ENCODE results near the gene CLEC3B. TPM values are rescaled to one million over a fixed set of nuclear protein-coding genes. Genes with fewer than 3 reads are reported as not detected.

CLEC3B gene
- total RNA-seq, 4 donors from 2014 or later, result 137 to 819 (median 340) TPM

DNA sequence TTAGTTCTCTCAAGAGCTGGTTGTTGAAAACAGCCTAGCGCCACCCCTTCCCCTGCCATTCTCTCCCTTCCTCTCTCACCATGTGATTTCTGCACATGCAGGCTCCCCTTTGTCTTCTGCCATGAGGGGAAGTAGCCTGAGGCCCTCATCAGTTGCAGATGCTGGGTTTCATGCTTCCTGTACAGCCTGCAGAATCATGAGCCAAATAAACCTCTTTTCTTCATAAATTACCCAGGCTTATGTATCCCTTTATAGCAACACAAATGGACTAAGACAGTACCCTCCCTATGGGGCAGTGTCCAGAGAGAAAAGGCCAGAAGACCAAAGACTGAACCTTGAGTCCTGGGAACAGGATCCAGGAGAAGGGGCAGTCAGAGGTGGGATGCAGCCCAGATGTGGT is 54.7 kb downstream of the CLEC3B start:
- H3K27ac ChIP-seq, result no peak overlapping the region
- 73 to 83% methylated on average over 1 of the region's 1 CpG for WGBS, 2 donors
- H3K36me3 ChIP-seq, result no peaks in the 10 kb centered on the region
- peaks cover 0 to 13% (median 0%) of the 10 kb centered on the region in 4 donors for H3K4me1 ChIP-seq
- TF ChIP-seq POLR2A (IDR thresholded peaks at IDR 0.05) (no peak), EP300 (IDR thresholded peaks at IDR 0.05) (no peak)
- TF ChIP-seq, protein P1, sequence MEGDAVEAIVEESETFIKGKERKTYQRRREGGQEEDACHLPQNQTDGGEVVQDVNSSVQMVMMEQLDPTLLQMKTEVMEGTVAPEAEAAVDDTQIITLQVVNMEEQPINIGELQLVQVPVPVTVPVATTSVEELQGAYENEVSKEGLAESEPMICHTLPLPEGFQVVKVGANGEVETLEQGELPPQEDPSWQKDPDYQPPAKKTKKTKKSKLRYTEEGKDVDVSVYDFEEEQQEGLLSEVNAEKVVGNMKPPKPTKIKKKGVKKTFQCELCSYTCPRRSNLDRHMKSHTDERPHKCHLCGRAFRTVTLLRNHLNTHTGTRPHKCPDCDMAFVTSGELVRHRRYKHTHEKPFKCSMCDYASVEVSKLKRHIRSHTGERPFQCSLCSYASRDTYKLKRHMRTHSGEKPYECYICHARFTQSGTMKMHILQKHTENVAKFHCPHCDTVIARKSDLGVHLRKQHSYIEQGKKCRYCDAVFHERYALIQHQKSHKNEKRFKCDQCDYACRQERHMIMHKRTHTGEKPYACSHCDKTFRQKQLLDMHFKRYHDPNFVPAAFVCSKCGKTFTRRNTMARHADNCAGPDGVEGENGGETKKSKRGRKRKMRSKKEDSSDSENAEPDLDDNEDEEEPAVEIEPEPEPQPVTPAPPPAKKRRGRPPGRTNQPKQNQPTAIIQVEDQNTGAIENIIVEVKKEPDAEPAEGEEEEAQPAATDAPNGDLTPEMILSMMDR (IDR thresholded peaks at IDR 0.05), result no peak
- H3K4me3 ChIP-seq, result no peak overlapping the region
- no peaks in the 10 kb centered on the region for H3K27me3 ChIP-seq
- H3K9me3 ChIP-seq, result no peaks in the 10 kb centered on the region
- no peak for DNase-seq (ENCODE audit: low spot score in 2 of 2)

DNA sequence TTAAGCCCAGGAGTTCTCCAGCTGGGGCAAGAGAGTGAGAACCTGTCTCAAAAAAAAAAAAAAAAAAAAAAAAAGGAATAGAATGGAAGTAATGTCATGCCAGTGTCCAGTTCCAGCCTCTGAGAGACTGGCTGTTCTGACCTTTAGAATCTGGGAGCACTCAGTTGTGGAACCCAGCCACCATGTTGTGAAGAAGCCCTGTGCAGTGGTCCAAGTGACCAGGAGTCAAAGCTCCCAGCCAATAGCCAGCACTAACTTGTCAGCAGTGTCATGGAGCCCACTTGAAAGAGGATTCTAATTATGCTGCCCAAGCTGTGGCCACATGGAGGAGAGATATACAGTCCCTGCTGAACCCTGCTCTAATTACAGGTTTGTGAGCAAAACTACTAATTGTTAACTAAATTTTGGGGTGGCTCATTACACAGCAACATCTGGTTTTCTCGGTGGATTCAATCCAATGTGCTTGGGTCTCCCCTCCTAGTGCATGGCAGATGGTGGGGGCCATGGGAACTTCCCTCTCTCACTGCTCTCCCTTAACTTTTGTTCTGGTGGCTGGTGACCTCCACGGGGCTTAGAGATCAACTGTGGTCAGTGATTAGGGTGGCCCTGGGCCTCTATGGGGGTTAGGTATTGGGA is 55.5 kb downstream of the CLEC3B start:
- peak overlapping the region in 1 of 4 donors; percentile 18 for H3K27ac ChIP-seq
- no peaks in the 10 kb centered on the region for H3K36me3 ChIP-seq
- TF ChIP-seq, protein P1 (IDR thresholded peaks at IDR 0.05), result no peak
- TF ChIP-seq EP300 (IDR thresholded peaks at IDR 0.05), result no peak
- no peak for TF ChIP-seq POLR2A (IDR thresholded peaks at IDR 0.05)
- no peak overlapping the region for H3K4me3 ChIP-seq
- H3K27me3 ChIP-seq, result no peaks in the 10 kb centered on the region
- WGBS, 2 donors, result 31 to 74% methylated on average over 2 of the region's 2 CpGs
- no peak for DNase-seq (ENCODE audit: low spot score in 2 of 2)
- no peaks in the 10 kb centered on the region for H3K9me3 ChIP-seq
- H3K4me1 ChIP-seq, result peaks cover 0 to 13% (median 0%) of the 10 kb centered on the region in 4 donors

DNA sequence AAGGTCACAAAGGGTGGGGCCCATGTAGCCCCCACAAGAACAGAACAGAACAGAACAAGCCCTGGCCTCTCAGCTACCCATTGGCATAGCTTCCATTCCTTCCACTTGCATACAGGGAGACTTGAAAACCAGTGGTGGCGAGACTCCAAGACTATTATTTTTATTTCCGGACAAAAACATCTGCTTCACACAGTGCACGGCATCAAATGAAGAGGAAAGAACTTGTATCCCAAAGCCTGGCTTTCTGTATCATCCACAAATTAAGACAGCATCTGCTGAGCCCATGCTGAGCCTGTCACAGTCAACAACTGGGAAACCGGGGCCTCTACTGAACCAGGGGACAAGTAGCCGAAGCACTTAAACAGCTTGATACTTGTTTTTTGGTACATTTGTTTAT is 56.0 kb downstream of the CLEC3B start:
- Histone ChIP-seq H3K9me3 (no peaks in the 10 kb centered on the region), H3K4me3 (no peak overlapping the region), H3K36me3 (no peaks in the 10 kb centered on the region), H3K4me1 (peaks cover 0 to 13% (median 0%) of the 10 kb centered on the region in 4 donors), H3K27ac (peak overlapping the region in 1 of 4 donors; percentile 18), H3K27me3 (no peaks in the 10 kb centered on the region)
- DNase-seq (ENCODE audit: low spot score in 2 of 2), result no peak
- TF ChIP-seq EP300 (IDR thresholded peaks at IDR 0.05) (no peak), POLR2A (IDR thresholded peaks at IDR 0.05) (no peak)
- TF ChIP-seq, protein P1 (IDR thresholded peaks at IDR 0.05), result no peak
- WGBS, 2 donors, result 58 to 64% methylated on average over 5 of the region's 5 CpGs

DNA sequence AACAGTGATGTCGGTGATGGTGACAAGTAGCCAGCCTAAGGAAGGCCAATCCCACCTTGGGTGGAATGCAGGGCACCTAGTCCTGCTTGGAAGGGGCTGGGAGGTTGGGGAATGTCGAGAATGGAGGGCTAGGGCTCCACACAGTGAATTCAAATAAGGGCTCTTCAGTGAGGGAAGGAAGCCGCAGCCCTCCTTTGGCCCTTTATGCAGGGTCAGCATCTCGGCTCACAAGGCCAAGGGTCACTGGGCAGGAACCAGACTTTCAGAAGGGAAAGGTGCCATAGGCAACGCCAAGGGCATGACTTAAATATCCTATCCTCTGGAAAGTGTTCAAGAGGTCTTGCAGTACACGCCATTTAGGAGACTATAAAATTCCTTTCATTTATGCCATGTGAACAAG is 56.9 kb downstream of the CLEC3B start:
- H3K4me1 ChIP-seq, result peaks cover 0 to 13% (median 0%) of the 10 kb centered on the region in 4 donors
- no peak overlapping the region for H3K27ac ChIP-seq
- H3K27me3 ChIP-seq, result no peaks in the 10 kb centered on the region
- TF ChIP-seq, protein P1 (IDR thresholded peaks at IDR 0.05), result no peak
- TF ChIP-seq POLR2A (IDR thresholded peaks at IDR 0.05), result no peak
- TF ChIP-seq EP300 (IDR thresholded peaks at IDR 0.05), result no peak
- H3K9me3 ChIP-seq, result no peaks in the 10 kb centered on the region
- WGBS, 2 donors, result 58 to 70% methylated on average over 6 of the region's 6 CpGs
- DNase-seq (ENCODE audit: low spot score in 2 of 2), result no peak
- no peak overlapping the region for H3K4me3 ChIP-seq
- no peaks in the 10 kb centered on the region for H3K36me3 ChIP-seq

DNA sequence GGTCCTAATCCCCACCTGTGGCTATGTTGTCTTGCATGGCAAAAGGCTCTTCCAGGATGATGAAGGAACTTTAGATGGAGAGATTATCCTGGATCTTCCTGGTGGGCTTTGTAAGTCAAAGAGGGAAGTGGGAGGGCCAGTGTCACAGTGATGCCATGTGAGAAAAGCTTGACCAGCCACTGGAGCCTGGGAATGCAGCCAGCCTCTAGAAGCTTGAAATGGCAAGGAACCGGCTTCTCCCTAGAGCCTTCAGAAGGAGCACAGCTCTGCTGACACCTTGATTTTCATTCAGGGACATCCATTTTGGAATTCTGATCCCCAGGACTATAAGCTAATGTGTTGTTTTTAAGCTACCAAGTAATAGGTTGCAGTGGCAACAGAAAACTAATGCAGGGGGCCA is 58.3 kb downstream of the CLEC3B start:
- TF ChIP-seq POLR2A (IDR thresholded peaks at IDR 0.05) (no peak), EP300 (IDR thresholded peaks at IDR 0.05) (no peak)
- TF ChIP-seq, protein P1 (IDR thresholded peaks at IDR 0.05), result no peak
- H3K27ac ChIP-seq, result no peak overlapping the region
- WGBS, 2 donors, result 63 to 80% methylated on average over 1 of the region's 1 CpG
- DNase-seq (ENCODE audit: low spot score in 2 of 2), result no peak
- H3K4me1 ChIP-seq, result peaks cover 0 to 13% (median 0%) of the 10 kb centered on the region in 4 donors
- H3K4me3 ChIP-seq, result no peak overlapping the region
- no peaks in the 10 kb centered on the region for H3K27me3 ChIP-seq
- H3K9me3 ChIP-seq, result no peaks in the 10 kb centered on the region
- H3K36me3 ChIP-seq, result no peaks in the 10 kb centered on the region

Data from tibial nerve (tissue), 4 donors.